NOMO-1 treated with DMSO at 0.1 percent for 48 hours (cell line): ENCODE data around the gene CACNG1.

ENCODE experiments used
- DNase-seq: peaks from one replicate; lab custom pipeline; 2025; ENCODE audit not compliant: unreplicated experiment; lab: John Stamatoyannopoulos, UW

Gene CACNG1, protein sequence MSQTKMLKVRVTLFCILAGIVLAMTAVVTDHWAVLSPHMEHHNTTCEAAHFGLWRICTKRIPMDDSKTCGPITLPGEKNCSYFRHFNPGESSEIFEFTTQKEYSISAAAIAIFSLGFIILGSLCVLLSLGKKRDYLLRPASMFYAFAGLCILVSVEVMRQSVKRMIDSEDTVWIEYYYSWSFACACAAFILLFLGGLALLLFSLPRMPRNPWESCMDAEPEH

GRCh38 chr17:67044016-67044772 lies at the start of gene CACNG1:
Gene CACNG1 (plus strand): TSS chr17:67044554. CDS start chr17:67044661, 107 bp downstream.
- no peak for DNase-seq

DNA sequence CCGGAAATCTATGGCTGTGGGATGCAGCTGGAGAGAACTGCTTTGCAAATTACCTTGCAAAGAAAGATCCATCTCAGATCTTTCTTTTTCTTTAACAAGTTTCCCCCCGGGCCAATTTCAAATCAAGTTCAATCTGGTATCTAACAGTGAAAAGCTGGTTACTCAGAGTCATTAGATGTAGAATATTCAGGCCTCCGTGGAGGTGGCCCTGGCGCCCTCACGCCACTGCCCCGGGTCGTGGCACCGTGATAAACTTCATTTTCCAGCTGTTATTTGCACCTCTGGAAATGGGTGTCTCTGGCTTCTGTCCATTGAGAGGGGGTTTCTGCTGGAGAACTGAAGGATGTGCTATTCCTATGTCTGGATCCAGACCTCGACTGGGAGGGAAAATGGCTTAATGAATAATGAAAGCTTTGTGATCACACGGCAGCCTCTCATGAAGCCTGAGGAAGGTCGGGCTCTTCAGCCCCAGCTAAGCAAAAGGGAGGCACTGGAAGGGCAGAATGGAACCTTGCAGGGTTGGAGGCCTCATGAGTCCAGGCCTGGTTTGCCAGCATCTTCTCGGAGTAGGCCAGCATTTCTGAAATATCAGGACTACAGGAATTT lies 49.3 kb upstream of the CACNG1 start:
- DNase-seq = no peak

- DNase-seq = no peak
Measured at GRCh38 chr17:66995944-66996343, 48.4 kb upstream of the CACNG1 start.

DNA sequence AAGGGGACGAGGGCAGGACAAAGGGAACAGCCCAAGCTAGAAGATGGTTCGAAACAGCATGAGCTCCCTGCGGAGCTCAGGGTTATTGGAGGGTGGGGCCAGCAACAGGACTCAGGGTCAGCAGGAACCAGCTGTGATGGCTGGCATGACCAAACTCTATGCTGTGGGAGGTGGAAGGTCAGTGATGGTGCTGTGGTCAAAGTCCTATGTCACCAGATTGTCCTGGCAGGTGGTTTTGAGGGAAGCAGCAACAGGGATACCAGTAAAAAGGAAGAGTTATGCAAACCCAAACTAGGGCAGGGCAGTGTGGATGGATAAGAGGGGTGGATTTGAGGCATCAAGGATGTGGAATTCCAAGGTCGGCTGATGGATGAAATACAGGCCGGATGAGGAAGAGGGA lies 47.4 kb upstream of the CACNG1 start:
- DNase-seq = no peak

- DNase-seq = no peak
Measured at GRCh38 chr17:67003231-67003630, 41.1 kb upstream of the CACNG1 start.

GRCh38 chr17:67004181-67004580 lies 40.2 kb upstream of the CACNG1 start:
- DNase-seq = no peak

- no peak for DNase-seq
Measured at GRCh38 chr17:67007266-67007665, 37.1 kb upstream of the CACNG1 start.

GRCh38 chr17:67008101-67008500 lies 36.3 kb upstream of the CACNG1 start:
- no peak for DNase-seq

- DNase-seq = no peak
Measured at GRCh38 chr17:67011527-67012175, 32.7 kb upstream of the CACNG1 start.

GRCh38 chr17:67013891-67014290 lies 30.5 kb upstream of the CACNG1 start:
- DNase-seq = no peak

DNA sequence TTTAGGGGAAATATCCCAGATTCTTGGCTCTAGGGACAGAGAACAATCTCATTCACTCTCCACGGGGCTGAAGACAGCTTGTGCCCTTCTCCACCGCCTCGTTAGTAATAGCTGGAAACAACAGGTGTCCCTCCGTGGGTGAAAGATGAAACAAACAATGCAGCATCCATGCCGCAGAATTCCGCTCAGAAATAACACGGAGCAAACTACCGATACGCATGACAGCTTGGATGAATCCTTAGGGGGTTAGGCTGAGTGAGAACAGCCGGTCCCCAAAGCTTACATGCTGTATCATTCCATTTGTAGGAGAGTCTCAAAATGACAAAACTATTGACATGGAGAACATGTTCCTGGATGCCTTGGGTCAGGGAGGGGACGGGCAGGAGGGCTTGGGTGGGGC lies 29.4 kb upstream of the CACNG1 start:
- DNase-seq = no peak

GRCh38 chr17:67016039-67016762 lies 28.2 kb upstream of the CACNG1 start:
- DNase-seq = no peak

- no peak for DNase-seq
Measured at GRCh38 chr17:67017910-67018309, 26.4 kb upstream of the CACNG1 start.

- no peak for DNase-seq
Measured at GRCh38 chr17:67018471-67019434, 25.6 kb upstream of the CACNG1 start.

GRCh38 chr17:67019809-67020208 lies 24.5 kb upstream of the CACNG1 start:
- no peak for DNase-seq

DNA sequence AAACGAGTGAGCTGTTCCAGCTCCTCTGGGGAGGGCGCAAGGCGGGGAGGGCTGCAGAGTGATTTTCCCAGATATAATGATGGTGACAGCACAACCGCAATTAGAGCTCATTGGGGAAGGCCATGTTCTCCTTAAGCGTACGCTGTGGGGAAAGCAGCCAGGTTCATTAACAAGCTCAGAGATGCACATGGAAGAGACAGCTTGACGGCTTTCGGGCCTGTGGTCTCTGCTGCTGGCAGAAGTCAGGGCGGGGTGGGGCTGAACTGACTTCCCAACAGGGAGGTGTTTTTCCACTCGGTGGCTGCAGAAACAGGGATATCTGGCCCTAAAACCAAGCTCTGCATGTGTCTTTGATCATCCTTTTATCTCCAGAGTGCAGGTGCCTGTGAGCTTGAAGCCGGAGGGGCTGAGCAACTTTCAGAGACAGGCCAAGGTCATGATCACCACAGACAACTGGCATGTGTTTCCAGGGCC lies 24.0 kb upstream of the CACNG1 start:
- no peak for DNase-seq

- DNase-seq = no peak
Measured at GRCh38 chr17:67021196-67021595, 23.2 kb upstream of the CACNG1 start.

GRCh38 chr17:67021743-67022450 lies 22.5 kb upstream of the CACNG1 start:
- DNase-seq = no peak

GRCh38 chr17:67022451-67022810 lies 21.9 kb upstream of the CACNG1 start:
- DNase-seq = no peak
